CD14-positive monocyte (primary cell): ENCODE measurements around the gene PFDN2. TPM values are rescaled to one million over a fixed set of nuclear protein-coding genes. Genes with fewer than 3 reads are reported as not detected.

Experiments
- DNase-seq, 3 donors: peaks; one replicate each; pipeline ENCODE4 v3.0.0-alpha.2; 2011 to 2022
- H2AFZ ChIP-seq: 2 replicates; pipeline ENCODE4 v1.6.0; 2012; ENCODE audit warnings: mild to moderate bottlenecking, low read depth, low read length, inconsistent platforms; ENCODE audit not compliant: insufficient read depth, poor library complexity, severe bottlenecking
- H3K27ac ChIP-seq, 2 donors: 1 replicate in 1 of 2; 2 replicates in 1 of 2; pipeline ENCODE4 v1.5.1; 2012 to 2013; ENCODE audit warnings: low read length in 2 of 2, control low read depth in 1 of 2, inconsistent platforms in 1 of 2, low read depth in 1 of 2, mild to moderate bottlenecking in 1 of 2
- H3K27me3 ChIP-seq, 2 donors: one replicate each; pipeline versions ENCODE4 v1.6.0 to v1.6.1; 2011 to 2013; ENCODE audit warnings: low read length in 2 of 2; ENCODE audit not compliant: control insufficient read depth in 2 of 2, insufficient read depth in 2 of 2
- H3K36me3 ChIP-seq, 2 donors: replicated peaks in 1 of 2; 1 replicate in 1 of 2; 2 replicates in 1 of 2; pipeline versions ENCODE4 v1.5.1 to v1.6.1; 2012 to 2013; ENCODE audit warnings: low read length in 2 of 2, control low read depth in 1 of 2, inconsistent platforms in 1 of 2, mild to moderate bottlenecking in 1 of 2; ENCODE audit not compliant: insufficient read depth in 2 of 2, control insufficient read depth in 1 of 2
- H3K4me1 ChIP-seq, 2 donors: 1 replicate in 1 of 2; 2 replicates in 1 of 2; pipeline versions ENCODE4 v1.5.1 to v1.6.1; 2012 to 2013; ENCODE audit warnings: low read length in 2 of 2, control low read depth in 1 of 2, inconsistent platforms in 1 of 2, mild to moderate bottlenecking in 1 of 2, moderate library complexity in 1 of 2; ENCODE audit not compliant: insufficient read depth in 2 of 2, control insufficient read depth in 1 of 2
- H3K4me2 ChIP-seq: replicated peaks from 2 replicates; pipeline ENCODE3; 2012; ENCODE audit warnings: low read length, moderate library complexity, mild to moderate bottlenecking; ENCODE audit not compliant: poor library complexity, severe bottlenecking; ENCODE audit errors: extremely low read depth
- H3K4me3 ChIP-seq, 3 experiments: fragments of 200-600 bp in 1 of 3; sonication (generic) in 1 of 3; replicated peaks in 1 of 3; 1 replicate in 2 of 3; 2 replicates in 1 of 3; pipeline ENCODE4 v1.5.1; 2011 to 2013; ENCODE audit warnings: low read length in 3 of 3, mild to moderate bottlenecking in 3 of 3, control low read depth in 2 of 3, low read depth in 2 of 3, inconsistent platforms in 1 of 3, moderate library complexity in 1 of 3
- H3K79me2 ChIP-seq: 2 replicates; pipeline ENCODE4 v1.6.0; 2012; ENCODE audit warnings: mild to moderate bottlenecking, control low read depth, inconsistent platforms, low read length, moderate library complexity; ENCODE audit not compliant: insufficient read depth
- H3K9ac ChIP-seq: 2 replicates; pipeline ENCODE4 v1.6.0; 2017; ENCODE audit warnings: low read length, mild to moderate bottlenecking; ENCODE audit not compliant: insufficient read depth, poor library complexity, severe bottlenecking
- H3K9me3 ChIP-seq, 2 donors: replicated peaks in 1 of 2; 1 replicate in 1 of 2; 2 replicates in 1 of 2; pipeline versions ENCODE4 v1.5.1 to v1.6.1; 2012 to 2013; ENCODE audit warnings: low read length in 2 of 2, control low read depth in 1 of 2; ENCODE audit not compliant: control insufficient read depth in 1 of 2, insufficient read depth in 1 of 2
- H4K20me1 ChIP-seq: 2 replicates; pipeline ENCODE4 v1.6.0; 2012; ENCODE audit warnings: mild to moderate bottlenecking, low read length, control low read depth, moderate library complexity; ENCODE audit not compliant: insufficient read depth
- H3K27ac Mint-ChIP-seq, 7 donors: one replicate each; pipeline ENCODE4 v1.8.0; 2020; ENCODE audit warnings: mild to moderate bottlenecking in 7 of 7, mixed read lengths in 7 of 7, moderate library complexity in 6 of 7, inconsistent platforms in 2 of 7
- H3K27me3 Mint-ChIP-seq, 3 donors: one replicate each; pipeline ENCODE4 v1.8.0; 2021 to 2022; ENCODE audit warnings: low read depth in 3 of 3, mild to moderate bottlenecking in 3 of 3, mixed read lengths in 3 of 3, moderate library complexity in 3 of 3, inconsistent platforms in 1 of 3
- H3K36me3 Mint-ChIP-seq, 2 donors: one replicate each; pipeline ENCODE4 v1.8.0; 2020; ENCODE audit warnings: mixed read lengths in 2 of 2, inconsistent platforms in 1 of 2, mild to moderate bottlenecking in 1 of 2
- H3K4me1 Mint-ChIP-seq: one replicate; pipeline ENCODE4 v1.8.0; 2020; ENCODE audit warnings: mild to moderate bottlenecking, mixed read lengths
- H3K4me3 Mint-ChIP-seq, 2 donors: one replicate each; pipeline ENCODE4 v1.8.0; 2020; ENCODE audit warnings: mild to moderate bottlenecking in 2 of 2, mixed read lengths in 2 of 2, moderate library complexity in 1 of 2
- H3K9me3 Mint-ChIP-seq, 7 donors: one replicate each; pipeline ENCODE4 v1.8.0; 2020 to 2022; ENCODE audit warnings: mixed read lengths in 7 of 7, mild to moderate bottlenecking in 6 of 7, moderate library complexity in 6 of 7, inconsistent platforms in 2 of 7
- CTCF ChIP-seq: fragments of 200-600 bp; IDR thresholded peaks from one replicate; pipeline ENCODE4 v1.8.0; 2022; ENCODE audit warnings: antibody characterized with exemption, mild to moderate bottlenecking
- WGBS: methylation state at CpG from one replicate; pipeline ENCODE4 v1.1.5; 2013; ENCODE audit warnings: missing lambda C conversion rate; ENCODE audit not compliant: insufficient coverage; 5-methylcytosine and 5-hydroxymethylcytosine counted together
- intact Hi-C, 2 donors: fragments of 100-400 bp; cut with micrococcal nuclease; formaldehyde crosslinking; loops; one replicate each; pipeline versions ENCODE4 v1.15.0 to v1.15.1; 2023
- polyA plus RNA-seq, 3 donors: library from polyadenylated mRNA; depleted of rRNA in 1 of 3; unstranded in 2 of 3; stranded (reverse) in 1 of 3; fragments of 300-500 nt in 2 of 3; fragments of >200 nt in 1 of 3; fragmentation: Illumina TruSeq in 2 of 3; gene quantifications; 1 replicate in 2 of 3; 2 replicates in 1 of 3; pipeline ENCODE4 v1.2.3, GENCODE V29; 2012 to 2021

Gene PFDN2
- polyA plus RNA-seq, 3 donors = 59.1 to 80.7 (median 65.6) TPM

- H3K4me1 Mint-ChIP-seq = peaks cover 63% of the 10 kb centered on the region
- DNase-seq = no peak
- 100% methylated on average over 4 of the region's 7 CpGs for whole genome bisulfite sequencing
- peaks cover 34 to 42% of the 10 kb centered on the region in 2 donors for H3K4me1 ChIP-seq
- H3K4me2 ChIP-seq = no peak overlapping the region
- H3K36me3 Mint-ChIP-seq = peaks cover 0 to 3% of the 10 kb centered on the region in 2 donors
- no peak overlapping the region for H3K4me3 ChIP-seq
- no peak overlapping the region for H3K27ac ChIP-seq
- H3K27me3 Mint-ChIP-seq = peaks cover 0 to 11% (median 4%) of the 10 kb centered on the region in 3 donors
- no peak overlapping the region for H3K9ac ChIP-seq
- no peaks in the 10 kb centered on the region for H3K27me3 ChIP-seq
- H3K27ac Mint-ChIP-seq = peak overlapping the region in 2 of 7 donors; percentile 11 to 32
- H2AFZ ChIP-seq = no peak overlapping the region
- H3K79me2 ChIP-seq = no peaks in the 10 kb centered on the region
- H3K4me3 Mint-ChIP-seq = no peak overlapping the region
- no peaks in the 10 kb centered on the region for H4K20me1 ChIP-seq
- TF ChIP-seq CTCF = no peak
- peaks cover 0 to 2% (median 0%) of the 10 kb centered on the region in 7 donors for H3K9me3 Mint-ChIP-seq
- intact Hi-C loops = no loop called here
- H3K9me3 ChIP-seq = no peaks in the 10 kb centered on the region
- H3K36me3 ChIP-seq = no peaks in the 10 kb centered on the region
Observed at GRCh38 chr1:161091796-161092507, 25.9 kb downstream of the PFDN2 start.

GRCh38 chr1:161091093-161091492, 26.7 kb downstream of the PFDN2 start:
- no peak overlapping the region for H3K27ac Mint-ChIP-seq
- H3K4me2 ChIP-seq = no peak overlapping the region
- peaks cover 0 to 2% (median 0%) of the 10 kb centered on the region in 7 donors for H3K9me3 Mint-ChIP-seq
- H4K20me1 ChIP-seq = no peaks in the 10 kb centered on the region
- no peak overlapping the region for H3K9ac ChIP-seq
- no peaks in the 10 kb centered on the region for H3K36me3 ChIP-seq
- H3K4me1 ChIP-seq = peaks cover 25 to 33% of the 10 kb centered on the region in 2 donors
- H3K27ac ChIP-seq = no peak overlapping the region
- no peak for TF ChIP-seq CTCF
- no peaks in the 10 kb centered on the region for H3K79me2 ChIP-seq
- no peaks in the 10 kb centered on the region for H3K27me3 ChIP-seq
- intact Hi-C loops = no loop called here
- WGBS = 100% methylated on average over 4 of the region's 5 CpGs
- H2AFZ ChIP-seq = no peak overlapping the region
- H3K4me3 ChIP-seq = no peak overlapping the region
- DNase-seq = no peak
- H3K9me3 ChIP-seq = no peaks in the 10 kb centered on the region
- H3K4me1 Mint-ChIP-seq = peaks cover 55% of the 10 kb centered on the region
- H3K27me3 Mint-ChIP-seq = peaks cover 0 to 10% (median 4%) of the 10 kb centered on the region in 3 donors
- no peak overlapping the region for H3K4me3 Mint-ChIP-seq
- peaks cover 0 to 3% of the 10 kb centered on the region in 2 donors for H3K36me3 Mint-ChIP-seq
